ENCODE data around the gene STIM2. TPM values are rescaled to one million over a fixed set of nuclear protein-coding genes. Genes with fewer than 3 reads are reported as not detected.
A peak's percentile ranks its signal among the peaks of the same experiment; 100 is the strongest.

The STIM2 gene
- polyA plus RNA-seq, 3 donors from 2014 or later = 19.1 to 38.1 (median 24.6) TPM

DNA sequence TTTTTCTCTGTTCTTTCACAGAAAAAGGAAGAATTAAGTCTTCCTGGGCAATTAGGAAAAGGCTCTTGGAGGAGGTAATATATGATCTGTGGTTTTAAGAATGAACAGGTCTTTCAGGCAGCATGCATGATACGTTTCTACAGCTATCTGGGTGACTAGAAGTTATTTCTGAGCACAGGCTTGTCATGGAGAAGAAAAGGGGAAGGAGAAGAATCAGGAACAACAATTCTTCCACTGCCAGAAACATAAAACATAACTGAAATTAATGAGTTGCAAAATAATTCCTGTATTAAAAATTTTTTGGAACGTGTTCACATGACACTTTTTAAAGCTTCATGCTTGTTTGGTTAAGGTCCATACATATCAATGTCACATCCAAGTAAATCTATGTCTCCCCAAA lies 17.7 kb upstream of the STIM2 start:
- Mint-ChIP-seq H3K27me3 (ENCODE audit: low read depth in 3 of 3) (peaks cover 2 to 3% (median 2%) of the 10 kb centered on the region in 3 donors), H3K27ac (no peak overlapping the region), H3K36me3 (peaks cover 0 to 7% (median 5%) of the 10 kb centered on the region in 3 donors), H3K4me3 (no peak overlapping the region), H3K9me3 (no peaks in the 10 kb centered on the region), H3K4me1 (peaks cover 4 to 5% of the 10 kb centered on the region in 2 donors)
- no peak for DNase-seq

GRCh38 chr4:26850528-26850927 lies 10.1 kb upstream of the STIM2 start:
- Mint-ChIP-seq H3K4me3 (no peak overlapping the region), H3K27me3 (ENCODE audit: low read depth in 3 of 3) (peaks cover 0 to 7% (median 2%) of the 10 kb centered on the region in 3 donors), H3K9me3 (no peaks in the 10 kb centered on the region), H3K27ac (no peak overlapping the region), H3K4me1 (no peaks in the 10 kb centered on the region), H3K36me3 (peaks cover 0 to 5% (median 5%) of the 10 kb centered on the region in 3 donors)
- DNase-seq = no peak

DNA sequence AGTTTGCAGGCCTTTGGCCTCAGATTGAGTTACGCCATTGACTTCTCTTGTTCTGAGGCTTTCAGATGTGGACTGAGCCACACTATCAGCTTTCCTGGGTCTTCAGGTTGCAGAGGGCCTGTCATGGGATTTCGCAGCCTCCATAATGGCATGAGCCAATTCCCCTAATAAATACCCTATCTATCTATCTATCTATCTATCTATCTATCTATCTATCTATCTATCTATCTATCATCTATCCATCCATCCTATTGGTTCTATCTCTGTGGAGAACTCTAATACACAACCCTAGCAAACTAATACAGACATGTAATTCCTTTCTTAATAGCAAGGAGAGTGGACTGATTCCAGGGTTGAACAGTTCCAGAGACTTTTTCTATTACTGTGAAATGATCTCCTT lies 9.5 kb upstream of the STIM2 start:
- Mint-ChIP-seq H3K27ac (no peak overlapping the region), H3K9me3 (no peaks in the 10 kb centered on the region), H3K4me3 (no peak overlapping the region), H3K36me3 (peaks cover 0 to 5% (median 4%) of the 10 kb centered on the region in 3 donors), H3K27me3 (ENCODE audit: low read depth in 3 of 3) (peaks cover 0 to 7% (median 2%) of the 10 kb centered on the region in 3 donors), H3K4me1 (no peaks in the 10 kb centered on the region)
- no peak for DNase-seq

DNA sequence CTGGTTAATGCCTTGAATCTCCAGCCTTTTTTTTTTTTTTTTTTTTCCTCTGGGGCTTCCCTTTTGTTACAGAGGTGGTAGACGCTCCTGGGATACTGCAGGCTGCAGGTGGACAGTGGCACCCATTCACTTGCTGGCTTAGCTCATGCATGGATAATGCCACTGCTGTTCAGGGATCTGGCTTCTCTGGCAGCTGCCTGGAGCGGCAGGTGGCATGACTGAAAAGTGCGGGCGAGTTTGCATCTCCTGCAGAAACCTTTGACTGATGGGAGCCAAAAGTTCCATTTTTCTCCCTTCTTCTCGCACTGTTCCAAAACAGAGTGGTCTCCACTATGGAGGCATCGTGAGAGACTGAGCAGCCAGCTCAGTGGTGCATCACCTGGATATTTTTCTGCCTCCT lies 5.9 kb upstream of the STIM2 start:
- peaks cover 13 to 19% (median 14%) of the 10 kb centered on the region in 3 donors for H3K27me3 Mint-ChIP-seq (ENCODE audit: low read depth in 3 of 3)

DNA sequence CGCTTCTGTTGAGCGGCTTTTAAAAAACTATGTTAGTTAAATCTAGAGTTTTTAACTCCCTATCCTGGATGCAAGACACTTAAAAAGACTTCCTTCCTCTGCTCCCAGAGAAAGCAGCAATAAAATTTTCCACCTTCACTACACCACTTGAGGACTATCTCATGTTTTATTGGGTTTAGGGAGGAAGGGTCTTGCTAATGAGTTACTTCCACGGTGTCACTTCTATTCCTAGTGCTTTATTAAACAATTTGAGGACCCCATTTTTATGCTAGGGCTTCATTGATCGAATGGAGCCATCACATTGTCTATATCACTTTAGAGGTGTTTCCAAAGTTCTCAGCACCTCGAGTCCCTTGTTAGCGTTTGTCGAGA lies 3.7 kb upstream of the STIM2 start:
- Mint-ChIP-seq H3K36me3 (no peaks in the 10 kb centered on the region), H3K27me3 (ENCODE audit: low read depth in 3 of 3) (peaks cover 20 to 29% (median 25%) of the 10 kb centered on the region in 3 donors), H3K4me3 (peak overlapping the region; percentile 93 to 99 (median 98)), H3K4me1 (peaks cover 34 to 41% of the 10 kb centered on the region in 2 donors), H3K27ac (peak overlapping the region; percentile 92 to 100 (median 98)), H3K9me3 (no peaks in the 10 kb centered on the region)
- no peak for DNase-seq

More for the DNA sequence above, 5.9 kb upstream of the STIM2 start:
- H3K27ac Mint-ChIP-seq = no peak overlapping the region
- H3K4me1 Mint-ChIP-seq = peaks cover 24 to 28% of the 10 kb centered on the region in 2 donors
- no peak for DNase-seq
- no peaks in the 10 kb centered on the region for H3K9me3 Mint-ChIP-seq
- H3K36me3 Mint-ChIP-seq = no peaks in the 10 kb centered on the region
- no peak overlapping the region for H3K4me3 Mint-ChIP-seq

- H3K27me3 Mint-ChIP-seq (ENCODE audit: low read depth in 3 of 3) = peaks cover 20 to 32% (median 26%) of the 10 kb centered on the region in 3 donors
- DNase-seq = peak; percentile 96 to 97 (median 97)
- H3K9me3 Mint-ChIP-seq = no peaks in the 10 kb centered on the region
- peak overlapping the region; percentile 93 to 99 (median 98) for H3K4me3 Mint-ChIP-seq
- H3K4me1 Mint-ChIP-seq = peaks cover 38 to 46% of the 10 kb centered on the region in 2 donors
- H3K36me3 Mint-ChIP-seq = no peaks in the 10 kb centered on the region
- H3K27ac Mint-ChIP-seq = peak overlapping the region; percentile 92 to 100 (median 98)
Observed at GRCh38 chr4:26857278-26858034, 3.2 kb upstream of the STIM2 start.

GRCh38 chr4:26858035-26858918 lies 2.4 kb upstream of the STIM2 start:
- H3K4me1 Mint-ChIP-seq = peaks cover 44 to 55% of the 10 kb centered on the region in 2 donors
- no peak for DNase-seq
- peak overlapping the region; percentile 93 to 99 (median 98) for H3K4me3 Mint-ChIP-seq
- H3K9me3 Mint-ChIP-seq = no peaks in the 10 kb centered on the region
- peak overlapping the region; percentile 83 to 100 (median 99) for H3K27ac Mint-ChIP-seq
- H3K36me3 Mint-ChIP-seq = no peaks in the 10 kb centered on the region
- peaks cover 20 to 32% (median 27%) of the 10 kb centered on the region in 3 donors for H3K27me3 Mint-ChIP-seq (ENCODE audit: low read depth in 3 of 3)

GRCh38 chr4:26858947-26859401 lies 1.7 kb upstream of the STIM2 start:
- Mint-ChIP-seq H3K9me3 (no peaks in the 10 kb centered on the region), H3K4me1 (peaks cover 51 to 62% of the 10 kb centered on the region in 2 donors), H3K36me3 (no peaks in the 10 kb centered on the region), H3K27ac (peak overlapping the region; percentile 94 to 100 (median 99)), H3K27me3 (ENCODE audit: low read depth in 3 of 3) (peaks cover 20 to 32% (median 27%) of the 10 kb centered on the region in 3 donors), H3K4me3 (peak overlapping the region; percentile 93 to 99 (median 98))
- no peak for DNase-seq

DNA sequence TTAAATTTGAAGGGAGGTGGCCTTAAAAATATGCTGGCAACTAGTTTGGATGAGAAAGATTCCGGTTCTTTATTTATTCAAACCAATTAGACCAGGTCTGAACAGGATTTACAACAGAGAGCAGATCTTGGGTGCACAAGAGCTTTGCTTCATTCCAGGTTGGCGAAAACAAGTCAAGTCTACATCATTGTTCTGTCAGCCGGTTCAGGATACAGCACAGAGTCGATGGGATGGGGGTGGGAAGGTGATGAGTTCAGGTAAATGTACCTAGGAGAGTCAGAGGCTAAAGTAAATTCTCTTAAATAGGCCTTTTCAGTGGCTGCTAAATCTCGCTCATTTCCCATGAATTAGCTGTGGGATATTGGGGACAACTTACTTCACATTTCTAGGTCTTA lies 882 bp upstream of the STIM2 start:
- Mint-ChIP-seq H3K4me1 (peaks cover 57 to 69% of the 10 kb centered on the region in 2 donors), H3K36me3 (no peaks in the 10 kb centered on the region), H3K4me3 (peak overlapping the region; percentile 98 to 99 (median 99)), H3K27ac (peak overlapping the region; percentile 94 to 100 (median 99)), H3K27me3 (ENCODE audit: low read depth in 3 of 3) (peaks cover 20 to 32% (median 27%) of the 10 kb centered on the region in 3 donors), H3K9me3 (no peaks in the 10 kb centered on the region)
- DNase-seq = no peak

DNA sequence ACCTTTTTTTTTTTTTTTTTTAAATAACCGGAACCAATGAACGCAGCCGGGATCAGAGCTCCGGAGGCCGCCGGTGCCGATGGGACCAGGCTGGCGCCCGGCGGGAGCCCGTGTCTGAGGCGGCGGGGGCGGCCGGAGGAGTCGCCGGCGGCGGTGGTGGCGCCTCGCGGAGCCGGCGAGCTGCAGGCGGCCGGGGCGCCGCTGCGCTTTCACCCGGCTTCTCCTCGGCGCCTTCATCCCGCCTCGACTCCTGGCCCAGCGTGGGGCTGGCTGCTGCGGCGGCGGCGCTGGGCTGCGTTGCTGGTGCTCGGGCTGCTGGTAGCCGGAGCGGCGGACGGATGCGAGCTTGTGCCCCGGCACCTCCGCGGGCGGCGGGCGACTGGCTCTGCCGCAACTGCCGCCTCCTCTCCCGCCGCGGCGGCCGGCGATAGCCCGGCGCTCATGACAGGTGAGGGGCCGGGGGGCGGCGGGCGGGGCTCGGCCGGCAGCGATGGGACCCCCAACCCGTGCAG lies 337 bp downstream of the STIM2 start:
- Mint-ChIP-seq H3K9me3 (no peaks in the 10 kb centered on the region), H3K4me1 (peaks cover 68 to 82% of the 10 kb centered on the region in 2 donors), H3K36me3 (no peaks in the 10 kb centered on the region), H3K27me3 (ENCODE audit: low read depth in 3 of 3) (peaks cover 20 to 32% (median 27%) of the 10 kb centered on the region in 3 donors), H3K27ac (peak overlapping the region; percentile 58 to 100 (median 99)), H3K4me3 (peak overlapping the region; percentile 98 to 99 (median 99))
- peak; percentile 64 to 72 (median 70) for DNase-seq

- Mint-ChIP-seq H3K27me3 (ENCODE audit: low read depth in 3 of 3) (peaks cover 20 to 32% (median 27%) of the 10 kb centered on the region in 3 donors), H3K36me3 (no peaks in the 10 kb centered on the region), H3K27ac (peak overlapping the region; percentile 93 to 99 (median 96)), H3K4me1 (peaks cover 74 to 87% of the 10 kb centered on the region in 2 donors), H3K9me3 (no peaks in the 10 kb centered on the region), H3K4me3 (peak overlapping the region; percentile 89 to 97 (median 93))
- DNase-seq = peak; percentile 77 to 82 (median 82)
Observed at GRCh38 chr4:26861434-26862186, 969 bp downstream of the STIM2 start.

- Mint-ChIP-seq H3K4me1 (peaks cover 75 to 89% of the 10 kb centered on the region in 2 donors), H3K36me3 (no peaks in the 10 kb centered on the region), H3K9me3 (no peaks in the 10 kb centered on the region), H3K27me3 (ENCODE audit: low read depth in 3 of 3) (peaks cover 16 to 25% (median 25%) of the 10 kb centered on the region in 3 donors), H3K27ac (peak overlapping the region; percentile 93 to 99 (median 96)), H3K4me3 (peak overlapping the region; percentile 89 to 97 (median 93))
- no peak for DNase-seq
Observed at GRCh38 chr4:26862381-26862915, 1.8 kb downstream of the STIM2 start.
